H1 (cell line): ENCODE data around the gene CNOT10. TPM values are rescaled to one million over a fixed set of nuclear protein-coding genes. Genes with fewer than 3 reads are reported as not detected.

Source experiments
- CTCF ChIA-PET: fragments of 300-600 bp; sonication (Branson Sonifier 250); formaldehyde crosslinking; loops from one replicate; lab custom pipeline; 2021; ENCODE audit not compliant: partially characterized antibody; lab: Charles Lee
- POLR2A ChIA-PET: fragments of 300-600 bp; sonication (Branson Sonifier 250); formaldehyde crosslinking; loops from one replicate; lab custom pipeline; 2021; ENCODE audit warnings: inconsistent platforms; ENCODE audit not compliant: partially characterized antibody; lab: Charles Lee
- DNase-seq, 2 experiments: peaks; one replicate each; pipeline versions ENCODE4 v3.0.0 to v3.0.0-alpha.2; 2010 to 2022; ENCODE audit warnings: low spot score in 2 of 2, low read depth in 1 of 2, mixed read lengths in 1 of 2
- FAIRE-seq: peaks from 2 replicates; lab custom pipeline; 2011; peaks lifted over from hg19 to GRCh38; lab: Jason Lieb, UNC
- H2AFZ ChIP-seq: 2 replicates; pipeline ENCODE4 v1.8.1; 2012; ENCODE audit warnings: low read length, inconsistent platforms
- H2AK5ac ChIP-seq: 2 replicates; pipeline ENCODE4 v1.6.1; 2013; ENCODE audit warnings: low read depth, low read length
- H2BK120ac ChIP-seq: replicated peaks from 2 replicates; pipeline ENCODE3; 2013; ENCODE audit warnings: low read depth, low read length, inconsistent platforms
- H2BK12ac ChIP-seq: 2 replicates; pipeline ENCODE4 v1.6.1; 2013; ENCODE audit warnings: low read depth, low read length
- H2BK15ac ChIP-seq: 2 replicates; pipeline ENCODE4 v1.6.1; 2013; ENCODE audit warnings: low read length
- H2BK20ac ChIP-seq: 2 replicates; pipeline ENCODE4 v1.6.1; 2013; ENCODE audit warnings: low read length
- H2BK5ac ChIP-seq: 2 replicates; pipeline ENCODE4 v1.6.1; 2013; ENCODE audit warnings: low read depth, low read length
- H3K14ac ChIP-seq: 2 replicates; pipeline ENCODE4 v1.6.1; 2013; ENCODE audit warnings: inconsistent platforms; ENCODE audit not compliant: insufficient read length
- H3K18ac ChIP-seq: 2 replicates; pipeline ENCODE4 v1.6.1; 2013; ENCODE audit warnings: low read length; ENCODE audit errors: extremely low read depth
- H3K23ac ChIP-seq: 2 replicates; pipeline ENCODE4 v1.6.1; 2013; ENCODE audit warnings: inconsistent platforms; ENCODE audit not compliant: insufficient read length
- H3K23me2 ChIP-seq: 2 replicates; pipeline ENCODE4 v1.6.1; 2013; ENCODE audit warnings: low read depth, low read length
- H3K27ac ChIP-seq: 2 replicates; pipeline ENCODE4 v1.6.1; 2011; ENCODE audit warnings: low read depth, low read length, inconsistent platforms
- H3K27me3 ChIP-seq, 4 experiments: replicated peaks in 1 of 4; 1 replicate in 1 of 4; 2 replicates in 3 of 4; pipeline versions ENCODE4 v1.6.1 to v1.8.1; 2011 to 2013; ENCODE audit warnings: low read length in 3 of 4, mild to moderate bottlenecking in 3 of 4, inconsistent platforms in 2 of 4, mixed read lengths in 2 of 4, moderate library complexity in 1 of 4; ENCODE audit not compliant: control insufficient read depth in 3 of 4, insufficient read depth in 3 of 4; ENCODE audit errors: extremely low read depth in 1 of 4
- H3K36me3 ChIP-seq, 4 experiments: 2 replicates each; pipeline versions ENCODE4 v1.6.1 to v1.8.1; 2011 to 2013; ENCODE audit warnings: mild to moderate bottlenecking in 4 of 4, low read length in 3 of 4, moderate library complexity in 2 of 4, control low read depth in 1 of 4, inconsistent platforms in 1 of 4; ENCODE audit not compliant: insufficient read depth in 4 of 4, control insufficient read depth in 2 of 4
- H3K4ac ChIP-seq: replicated peaks from 2 replicates; pipeline ENCODE3; 2013; ENCODE audit warnings: low read length, low read depth, mixed read lengths, inconsistent platforms; ENCODE audit not compliant: insufficient read length
- H3K4me1 ChIP-seq, 4 experiments: replicated peaks in 1 of 4; 1 replicate in 1 of 4; 2 replicates in 3 of 4; pipeline versions ENCODE4 v1.6.1 to v1.8.1; 2011 to 2013; ENCODE audit warnings: low read length in 3 of 4, inconsistent platforms in 2 of 4, mixed read lengths in 1 of 4; ENCODE audit not compliant: insufficient read depth in 4 of 4, control insufficient read depth in 3 of 4
- H3K4me2 ChIP-seq, 2 experiments: 2 replicates each; pipeline versions ENCODE4 v1.6.1 to v1.8.1; 2011 to 2013; ENCODE audit warnings: low read depth in 2 of 2, low read length in 2 of 2, control low read depth in 1 of 2, inconsistent platforms in 1 of 2, mild to moderate bottlenecking in 1 of 2; ENCODE audit not compliant: insufficient read depth in 1 of 2
- H3K4me3 ChIP-seq, 4 experiments: fragments of 200-600, 300-600 bp in 1 of 4; sonication (generic), shearing (Covaris generic), sonication (Bioruptor Twin) in 1 of 4; 2 replicates each; pipeline versions ENCODE4 v1.5.1 to v1.8.1; 2011 to 2016; ENCODE audit warnings: low read length in 4 of 4, low read depth in 3 of 4, control low read depth in 2 of 4, inconsistent platforms in 2 of 4, mild to moderate bottlenecking in 2 of 4, mixed read lengths in 1 of 4, moderate library complexity in 1 of 4; ENCODE audit not compliant: insufficient read depth in 2 of 4; ENCODE audit errors: extremely low read depth in 1 of 4
- H3K56ac ChIP-seq: replicated peaks from 2 replicates; pipeline ENCODE3; 2013; ENCODE audit warnings: low read depth, mild to moderate bottlenecking, mixed read lengths, low read length, inconsistent platforms; ENCODE audit not compliant: insufficient read length
- H3K79me1 ChIP-seq: 2 replicates; pipeline ENCODE4 v1.6.1; 2013; ENCODE audit warnings: low read depth, low read length, control low read depth
- H3K79me2 ChIP-seq, 2 experiments: 2 replicates each; pipeline versions ENCODE4 v1.6.1 to v1.8.1; 2012 to 2013; ENCODE audit warnings: low read length in 2 of 2, mild to moderate bottlenecking in 2 of 2, inconsistent platforms in 1 of 2; ENCODE audit not compliant: insufficient read depth in 2 of 2, control insufficient read depth in 1 of 2
- H3K9ac ChIP-seq, 4 experiments: replicated peaks in 1 of 4; 1 replicate in 1 of 4; 2 replicates in 3 of 4; pipeline versions ENCODE4 v1.6.1 to v1.8.1; 2011 to 2013; ENCODE audit warnings: low read depth in 3 of 4, low read length in 3 of 4, control low read depth in 2 of 4, mild to moderate bottlenecking in 2 of 4, moderate library complexity in 2 of 4, inconsistent platforms in 1 of 4; ENCODE audit errors: extremely low read depth in 1 of 4
- H3K9me3 ChIP-seq, 2 experiments: 2 replicates each; pipeline versions ENCODE4 v1.6.1 to v1.8.1; 2012 to 2013; ENCODE audit warnings: mild to moderate bottlenecking in 2 of 2, moderate library complexity in 2 of 2, control low read depth in 1 of 2, inconsistent platforms in 1 of 2, low read depth in 1 of 2, low read length in 1 of 2, mixed read lengths in 1 of 2; ENCODE audit not compliant: insufficient read depth in 2 of 2
- H4K20me1 ChIP-seq, 2 experiments: replicated peaks in 1 of 2; 2 replicates each; pipeline versions ENCODE3 to v1.8.1; 2011 to 2013; ENCODE audit warnings: inconsistent platforms in 2 of 2, low read length in 2 of 2, mild to moderate bottlenecking in 1 of 2; ENCODE audit not compliant: insufficient read depth in 2 of 2, control insufficient read depth in 1 of 2
- H4K5ac ChIP-seq: 2 replicates; pipeline ENCODE4 v1.6.1; 2013; ENCODE audit warnings: low read length, low read depth, mixed read lengths, inconsistent platforms; ENCODE audit not compliant: insufficient read length
- H4K8ac ChIP-seq: 2 replicates; pipeline ENCODE4 v1.8.0; 2013; ENCODE audit warnings: mild to moderate bottlenecking, moderate library complexity, low read length, inconsistent platforms; ENCODE audit not compliant: insufficient read depth; ENCODE audit errors: extremely low read depth
- H4K91ac ChIP-seq: replicated peaks from 2 replicates; pipeline ENCODE3; 2013; ENCODE audit warnings: low read length, mixed read lengths, inconsistent platforms; ENCODE audit not compliant: insufficient read length
- BCL11A ChIP-seq, 2 experiments: IDR thresholded peaks; one replicate each; pipeline ENCODE4 v1.6.1; 2011; ENCODE audit warnings: low read depth in 2 of 2, low read length in 2 of 2, mild to moderate bottlenecking in 2 of 2
- CEBPB ChIP-seq: IDR thresholded peaks from 2 replicates; pipeline ENCODE4 v1.6.1; 2012; ENCODE audit warnings: low read depth, low read length
- CTBP2 ChIP-seq: IDR thresholded peaks from 2 replicates; pipeline ENCODE4 v1.7.0; 2011; ENCODE audit warnings: borderline replicate concordance, mild to moderate bottlenecking, moderate library complexity, mixed read lengths, low read length; ENCODE audit not compliant: insufficient read depth, insufficient read length
- FOSL1 ChIP-seq: IDR thresholded peaks from 2 replicates; pipeline ENCODE4 v1.6.1; 2011; ENCODE audit warnings: mild to moderate bottlenecking, low read depth, low read length, moderate library complexity; ENCODE audit not compliant: insufficient read depth
- HDAC6 ChIP-seq: IDR thresholded peaks from one replicate; pipeline ENCODE4 v1.7.1; 2012; ENCODE audit warnings: low read depth, mild to moderate bottlenecking, inconsistent platforms, low read length, moderate library complexity
- JUN ChIP-seq: IDR thresholded peaks from 2 replicates; pipeline ENCODE4 v1.6.1; 2011; ENCODE audit warnings: low read depth, mild to moderate bottlenecking, improper control_type of control experiment, low read length
- PHF8 ChIP-seq: fragments of 200-600 bp; sonication (generic); conservative IDR thresholded peaks from 2 replicates; pipeline ENCODE4 v1.7.1; 2012; ENCODE audit warnings: low read depth, mild to moderate bottlenecking, inconsistent platforms, low read length, moderate library complexity
- POLR2AphosphoS5 ChIP-seq: IDR thresholded peaks from 2 replicates; pipeline ENCODE4 v1.6.1; 2011; ENCODE audit warnings: low read depth, low read length
- SAP30 ChIP-seq: fragments of 300-600 bp; sonication (generic); IDR thresholded peaks from 2 replicates; pipeline ENCODE4 v1.7.1; 2012; ENCODE audit warnings: low read length, moderate library complexity, mild to moderate bottlenecking, inconsistent platforms; ENCODE audit not compliant: insufficient read depth, insufficient replicate concordance
- TAF7 ChIP-seq: optimal IDR thresholded peaks from 2 replicates; pipeline ENCODE3; 2011; ENCODE audit warnings: low read depth, mild to moderate bottlenecking, inconsistent platforms, low read length, moderate library complexity, borderline replicate concordance
- WGBS, 2 experiments: shearing (Covaris generic) in 1 of 2; methylation state at CpG; one replicate each; pipeline versions ENCODE4 v1.1.6 to v1.1.7; 2013 to 2015; ENCODE audit warnings: low lambda C conversion rate in 2 of 2, mixed read lengths in 2 of 2, inconsistent platforms in 1 of 2, low coverage in 1 of 2, missing lambda C conversion rate in 1 of 2; ENCODE audit not compliant: insufficient replicate concordance in 2 of 2, insufficient coverage in 1 of 2, insufficient read length in 1 of 2; ENCODE audit errors: extremely low coverage in 1 of 2, missing lambda C conversion rate in 1 of 2; 5-methylcytosine and 5-hydroxymethylcytosine counted together
- polyA plus RNA-seq, 7 experiments: library from polyadenylated mRNA; depleted of rRNA in 3 of 7; stranded (reverse) in 5 of 7; unstranded in 2 of 7; fragments of >200 nt in 5 of 7; fragments of 200-250 nt in 2 of 7; gene quantifications; 1 replicate in 5 of 7; 2 replicates in 1 of 7; 4 replicates in 1 of 7; pipeline versions ENCODE4 v1.2.1 to v1.2.3, GENCODE V29; 2011 to 2013; ENCODE audit warnings: missing spikeins in 2 of 7, mixed read lengths in 2 of 7
- total RNA-seq: library from RNA; stranded (reverse); fragmentation: NEBNext Ultra II Directional; extraction: Animal tissue kit (Norgen Biotek cat#: 25700); gene quantifications from 2 replicates; pipeline ENCODE4 v1.2.1, GENCODE V29; 2021
- TF ChIP-seq, protein P1 (sequence below): IDR thresholded peaks from 2 replicates; pipeline ENCODE4 v1.6.1; 2012; ENCODE audit warnings: inconsistent platforms
- TF ChIP-seq, protein P2 (sequence below): IDR thresholded peaks from 2 replicates; pipeline ENCODE4 v1.6.1; 2012; ENCODE audit warnings: low read length, inconsistent platforms

The CNOT10 gene
- total and polyA plus RNA-seq, 2 of the 8 experiments (the other 6 are each of a cell fraction or from before 2014, with no cell fraction given): 39.9 to 55.9 TPM

DNA sequence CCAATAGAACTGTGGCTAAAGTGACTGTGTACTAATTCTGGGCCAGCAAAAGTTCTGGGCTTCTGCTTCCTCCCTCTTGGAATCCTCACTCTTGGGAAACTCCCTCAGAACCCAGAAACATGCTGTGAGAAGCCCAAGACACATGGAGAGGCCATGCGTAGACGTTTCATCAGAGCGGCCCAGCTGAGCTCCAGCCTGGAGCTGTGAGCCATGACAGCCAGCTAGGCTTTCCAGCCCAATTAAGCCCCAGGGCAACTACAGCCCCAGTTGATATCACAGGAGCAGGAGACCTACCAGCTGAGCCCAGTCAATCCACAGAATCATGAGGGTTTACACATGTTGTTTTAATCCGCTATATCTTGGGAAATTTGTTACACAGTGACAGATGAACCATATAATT lies 43.6 kb upstream of the CNOT10 start:
- Histone ChIP-seq H2BK5ac (no peak overlapping the region), H3K4me2 (no peak overlapping the region), H3K23ac (peak overlapping the region; percentile 9), H3K36me3 (no peaks in the 10 kb centered on the region), H3K9me3 (no peaks in the 10 kb centered on the region), H3K56ac (no peak overlapping the region), H3K79me2 (no peaks in the 10 kb centered on the region), H3K14ac (no peak overlapping the region), H3K27me3 (no peaks in the 10 kb centered on the region), H4K8ac (no peak overlapping the region), H3K4me1 (no peaks in the 10 kb centered on the region), H2BK20ac (no peak overlapping the region), H3K27ac (no peak overlapping the region), H2BK15ac (no peak overlapping the region), H4K20me1 (no peaks in the 10 kb centered on the region), H3K79me1 (no peaks in the 10 kb centered on the region), H3K4me3 (no peak overlapping the region), H3K18ac (no peak overlapping the region), H4K91ac (no peak overlapping the region), H3K23me2 (no peaks in the 10 kb centered on the region), H2BK120ac (no peak overlapping the region), H3K4ac (no peak overlapping the region), H4K5ac (no peak overlapping the region), H2AK5ac (no peak overlapping the region), H3K9ac (no peak overlapping the region; a peak in 1 of 7 replicates), H2BK12ac (no peak overlapping the region), H2AFZ (no peak overlapping the region; the same call in 1 of the 2 replicates)
- WGBS, 2 experiments: 96% methylated on average over 4 of the region's 4 CpGs; no CpG with 5 or more reads in 1 of the 2 experiments
- ChIA-PET CTCF (no interaction called here), POLR2A (no interaction called here)
- FAIRE-seq (no peak), DNase-seq (no peak)
- TF ChIP-seq, protein P1, sequence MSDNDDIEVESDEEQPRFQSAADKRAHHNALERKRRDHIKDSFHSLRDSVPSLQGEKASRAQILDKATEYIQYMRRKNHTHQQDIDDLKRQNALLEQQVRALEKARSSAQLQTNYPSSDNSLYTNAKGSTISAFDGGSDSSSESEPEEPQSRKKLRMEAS: no peak
- TF ChIP-seq CEBPB: no peak
- no peak for TF ChIP-seq FOSL1
- no peak for TF ChIP-seq BCL11A (IDR thresholded peaks at IDR 0.05; ENCODE audit: low read depth in 2 of 2, low read length in 2 of 2)
- no peak for TF ChIP-seq JUN
- no peak for TF ChIP-seq POLR2AphosphoS5
- no peak for TF ChIP-seq HDAC6
- TF ChIP-seq TAF7: no peak
- TF ChIP-seq CTBP2: no peak
- no peak for TF ChIP-seq PHF8
- TF ChIP-seq SAP30: no peak
- TF ChIP-seq, protein P2, sequence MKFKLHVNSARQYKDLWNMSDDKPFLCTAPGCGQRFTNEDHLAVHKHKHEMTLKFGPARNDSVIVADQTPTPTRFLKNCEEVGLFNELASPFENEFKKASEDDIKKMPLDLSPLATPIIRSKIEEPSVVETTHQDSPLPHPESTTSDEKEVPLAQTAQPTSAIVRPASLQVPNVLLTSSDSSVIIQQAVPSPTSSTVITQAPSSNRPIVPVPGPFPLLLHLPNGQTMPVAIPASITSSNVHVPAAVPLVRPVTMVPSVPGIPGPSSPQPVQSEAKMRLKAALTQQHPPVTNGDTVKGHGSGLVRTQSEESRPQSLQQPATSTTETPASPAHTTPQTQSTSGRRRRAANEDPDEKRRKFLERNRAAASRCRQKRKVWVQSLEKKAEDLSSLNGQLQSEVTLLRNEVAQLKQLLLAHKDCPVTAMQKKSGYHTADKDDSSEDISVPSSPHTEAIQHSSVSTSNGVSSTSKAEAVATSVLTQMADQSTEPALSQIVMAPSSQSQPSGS: no peak
